ENCODE measurements around the gene ZNF664.

DNA sequence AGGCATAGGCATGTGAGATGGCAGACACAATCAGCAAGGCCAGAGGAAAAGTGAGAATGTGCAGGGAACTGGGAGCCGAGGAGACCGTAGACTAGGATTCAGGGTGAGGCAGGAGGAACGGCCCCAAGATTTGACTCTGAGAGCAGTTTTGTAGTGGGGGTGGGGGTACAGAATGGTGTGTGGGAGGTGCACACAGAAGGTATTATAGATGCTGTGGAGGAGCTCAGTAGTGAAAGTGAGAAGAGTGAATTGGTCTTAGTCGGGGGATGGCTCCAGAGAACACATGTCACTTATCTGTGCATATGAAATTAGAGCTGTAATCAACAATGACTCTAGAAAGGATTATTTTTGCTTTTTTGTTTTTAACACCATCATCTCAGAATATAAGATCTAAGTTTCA is 11.9 kb downstream of the ZNF664 start:
- TF ChIP-seq, protein P1, sequence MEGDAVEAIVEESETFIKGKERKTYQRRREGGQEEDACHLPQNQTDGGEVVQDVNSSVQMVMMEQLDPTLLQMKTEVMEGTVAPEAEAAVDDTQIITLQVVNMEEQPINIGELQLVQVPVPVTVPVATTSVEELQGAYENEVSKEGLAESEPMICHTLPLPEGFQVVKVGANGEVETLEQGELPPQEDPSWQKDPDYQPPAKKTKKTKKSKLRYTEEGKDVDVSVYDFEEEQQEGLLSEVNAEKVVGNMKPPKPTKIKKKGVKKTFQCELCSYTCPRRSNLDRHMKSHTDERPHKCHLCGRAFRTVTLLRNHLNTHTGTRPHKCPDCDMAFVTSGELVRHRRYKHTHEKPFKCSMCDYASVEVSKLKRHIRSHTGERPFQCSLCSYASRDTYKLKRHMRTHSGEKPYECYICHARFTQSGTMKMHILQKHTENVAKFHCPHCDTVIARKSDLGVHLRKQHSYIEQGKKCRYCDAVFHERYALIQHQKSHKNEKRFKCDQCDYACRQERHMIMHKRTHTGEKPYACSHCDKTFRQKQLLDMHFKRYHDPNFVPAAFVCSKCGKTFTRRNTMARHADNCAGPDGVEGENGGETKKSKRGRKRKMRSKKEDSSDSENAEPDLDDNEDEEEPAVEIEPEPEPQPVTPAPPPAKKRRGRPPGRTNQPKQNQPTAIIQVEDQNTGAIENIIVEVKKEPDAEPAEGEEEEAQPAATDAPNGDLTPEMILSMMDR (conservative IDR thresholded peaks at IDR 0.05): no peak
- TF ChIP-seq ZFX (IDR thresholded peaks at IDR 0.05): no peak

All from C4-2B (cell line).